Inferior parietal cortex (tissue), 1 donor: ENCODE results near the gene PDE6C.

Experiments
- DNase-seq: peaks from one replicate; pipeline ENCODE4 v3.0.0-alpha.2; 2016; ENCODE audit errors: extremely low spot score

Gene PDE6C

DNA sequence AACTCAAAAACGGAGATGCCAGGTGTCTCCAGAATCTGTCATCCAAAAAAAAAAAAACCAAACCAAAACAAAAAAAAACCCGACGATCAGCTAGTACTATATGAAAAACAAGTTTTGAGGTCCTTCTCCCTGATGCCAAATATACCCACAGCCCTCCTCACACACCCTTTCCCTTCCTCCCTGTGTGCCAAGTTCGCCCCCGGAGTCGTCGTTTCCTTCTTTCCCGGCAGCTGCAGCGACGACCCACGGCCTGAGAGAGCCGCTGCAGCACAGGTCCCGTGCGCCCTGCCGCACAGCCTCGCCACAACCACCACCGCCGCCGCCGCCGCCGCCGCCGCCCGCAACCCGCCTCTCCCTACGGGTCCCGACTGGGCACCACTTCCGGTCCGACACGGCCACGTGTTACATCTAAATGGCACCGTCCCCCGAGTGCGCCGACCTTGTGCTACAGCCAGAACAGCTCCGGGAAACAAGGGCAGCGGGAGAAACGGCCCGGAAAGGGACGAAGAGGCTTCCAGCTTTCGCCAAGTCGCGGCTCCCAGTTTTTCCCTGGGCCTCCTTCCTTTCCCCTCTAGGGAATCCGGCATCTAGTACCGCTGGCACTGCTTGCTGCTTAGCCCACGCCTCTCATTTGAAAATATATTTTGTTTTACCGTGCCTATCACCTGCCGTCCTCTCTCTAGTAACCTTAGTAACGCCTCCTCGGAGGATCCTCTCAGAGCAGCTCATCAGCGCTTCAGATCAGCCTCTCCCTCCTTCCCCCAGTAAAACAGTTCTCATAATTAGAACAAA lies 90.1 kb downstream of the PDE6C start, which contains the start of gene FRA10AC1:
FRA10AC1 (minus strand) TSS at position 383 of the 792 bp plus-strand sequence. CDS start 2,486 bp downstream, outside the sequence.
- peak; percentile 93 for DNase-seq

DNA sequence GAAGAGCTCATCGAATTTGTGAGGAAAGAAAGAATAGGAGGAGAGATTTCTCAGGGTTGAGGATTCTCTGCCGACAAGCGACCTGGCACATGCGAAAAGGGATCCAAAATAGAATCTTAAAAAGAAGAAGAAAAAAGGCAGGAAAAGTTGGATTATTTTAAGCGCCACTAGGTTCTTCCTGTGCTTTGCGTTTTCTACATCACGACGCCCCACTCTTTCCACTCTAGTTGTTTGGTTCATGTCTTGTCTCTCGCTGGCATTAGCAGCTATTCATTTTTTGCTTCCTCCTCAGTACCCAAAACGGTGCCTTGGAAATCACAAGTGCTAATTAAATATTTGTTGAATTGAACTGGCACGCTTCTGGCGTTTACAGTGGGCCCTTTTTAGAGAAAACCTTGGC lies 90.7 kb downstream of the PDE6C start:
- peak; percentile 66 for DNase-seq

DNA sequence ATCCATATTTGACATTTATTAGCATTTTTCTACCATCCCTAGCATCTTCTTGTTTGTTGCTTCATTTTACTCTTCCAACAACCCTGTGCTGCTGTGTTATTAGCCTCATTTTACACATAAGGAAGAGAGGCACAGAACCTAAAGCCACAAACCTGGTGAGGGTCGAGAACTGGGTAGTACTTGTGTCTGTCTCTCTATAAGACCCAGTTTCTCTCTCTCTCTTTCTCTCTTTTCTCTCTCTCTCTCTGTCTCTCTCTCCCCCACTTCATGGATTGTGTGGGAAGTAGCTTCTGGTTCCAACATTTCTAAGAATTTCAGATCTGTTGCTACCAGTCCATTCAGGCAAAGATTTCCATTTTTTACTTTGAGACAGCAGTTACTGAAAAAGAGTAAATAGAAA lies 91.5 kb downstream of the PDE6C start:
- DNase-seq = no peak

DNA sequence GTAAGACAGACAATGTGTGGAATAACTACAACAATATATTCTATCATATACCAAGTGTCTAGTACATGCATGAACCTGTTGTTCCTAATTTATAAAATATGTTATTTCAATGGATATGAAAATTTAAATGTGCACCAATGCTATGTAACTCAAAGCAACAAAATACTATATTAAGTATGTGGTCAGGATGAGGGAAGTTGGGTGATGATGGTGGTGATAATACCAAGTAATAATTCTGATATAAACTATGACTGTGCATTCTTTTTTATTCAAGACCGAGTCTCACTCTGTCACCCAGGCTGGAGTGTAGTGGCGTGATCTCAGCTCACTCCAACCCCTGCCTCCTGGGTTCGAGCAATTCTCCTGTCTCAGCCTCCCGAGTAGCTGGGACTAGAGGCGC lies 92.1 kb downstream of the PDE6C start:
- DNase-seq = no peak

DNA sequence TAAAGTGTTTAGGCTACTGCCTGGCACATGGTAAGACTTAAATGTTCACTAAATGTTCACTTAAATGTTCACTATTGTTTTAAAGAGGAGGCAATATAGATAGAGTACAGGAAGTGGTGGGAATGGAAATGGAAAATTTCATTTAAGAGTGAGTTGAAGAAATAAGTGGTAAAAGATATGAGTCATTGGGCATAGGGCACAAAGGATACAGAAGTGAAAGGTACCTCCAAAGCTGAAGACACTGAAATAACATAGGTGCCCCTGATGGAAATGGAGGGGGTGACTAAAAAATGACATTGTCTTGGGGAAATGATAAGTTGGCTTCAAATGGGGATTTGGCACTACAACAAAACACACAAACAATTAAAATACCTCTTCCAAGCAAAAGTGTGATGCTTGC lies 95.3 kb downstream of the PDE6C start:
- no peak for DNase-seq

DNA sequence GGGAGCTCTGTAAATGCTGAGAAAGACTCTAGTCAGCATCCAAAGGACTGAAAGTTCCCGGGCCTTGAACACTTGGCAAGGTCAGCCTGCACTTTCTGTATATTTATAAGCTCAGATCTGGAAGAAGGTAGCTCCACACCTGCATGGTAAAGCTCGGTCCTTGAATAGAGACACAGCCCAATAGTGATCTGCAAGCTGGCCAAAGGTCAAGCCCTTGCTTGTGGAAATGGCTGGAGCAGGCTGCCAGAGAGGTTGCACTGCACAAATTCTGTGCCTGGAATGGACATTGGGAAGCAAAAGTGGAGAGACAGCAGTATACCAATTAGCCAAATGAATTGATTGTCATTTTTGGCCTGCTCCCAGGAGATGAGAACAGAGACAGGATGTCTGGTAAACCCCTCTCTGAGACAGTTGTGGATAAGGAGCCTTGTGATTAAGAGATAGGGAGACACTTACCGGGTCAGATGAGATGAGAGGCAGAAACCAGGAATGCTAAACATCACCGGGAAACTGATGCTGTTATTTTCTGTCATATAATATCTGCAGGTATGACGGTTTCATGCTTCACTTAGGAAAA lies 98.1 kb downstream of the PDE6C start:
- no peak for DNase-seq

DNA sequence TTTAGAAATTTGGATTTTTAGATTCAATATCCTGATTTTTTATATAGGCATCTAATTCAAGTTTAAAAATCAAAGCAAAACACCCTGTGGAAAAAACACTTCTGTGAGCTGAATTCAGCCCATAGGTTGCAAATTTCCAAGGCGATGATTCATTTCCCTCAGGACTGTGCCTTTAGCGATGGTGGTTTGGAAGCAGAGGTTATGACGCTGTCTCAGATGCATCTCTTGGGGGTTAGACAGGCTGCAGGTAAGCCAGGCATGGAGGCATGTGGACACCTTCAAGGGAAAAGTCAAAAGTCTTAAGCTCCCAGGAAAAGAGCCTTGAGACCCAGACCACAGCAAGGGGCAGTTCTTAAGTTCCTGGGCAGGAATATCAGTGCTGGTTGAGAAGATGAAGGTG lies 99.6 kb downstream of the PDE6C start:
- DNase-seq = no peak

DNA sequence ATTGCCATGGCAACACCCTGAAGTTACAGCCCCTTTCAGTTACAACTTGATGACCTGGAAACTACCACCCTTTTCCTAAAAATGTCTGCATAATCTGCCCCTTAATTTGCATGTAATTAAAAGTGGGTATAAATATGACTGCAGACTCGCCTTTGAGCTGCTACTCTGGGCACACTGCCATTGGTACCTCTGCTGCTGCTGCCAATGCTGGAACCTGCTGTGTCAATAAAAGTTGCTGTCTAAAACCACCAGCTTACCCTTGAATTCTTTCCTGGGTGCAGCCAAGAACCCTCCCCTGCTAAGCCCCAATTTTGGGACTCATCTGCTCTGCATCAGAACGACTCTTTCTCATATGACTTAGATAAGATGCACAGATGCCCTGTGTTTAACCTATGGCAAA lies 100.3 kb downstream of the PDE6C start:
- DNase-seq = no peak

DNA sequence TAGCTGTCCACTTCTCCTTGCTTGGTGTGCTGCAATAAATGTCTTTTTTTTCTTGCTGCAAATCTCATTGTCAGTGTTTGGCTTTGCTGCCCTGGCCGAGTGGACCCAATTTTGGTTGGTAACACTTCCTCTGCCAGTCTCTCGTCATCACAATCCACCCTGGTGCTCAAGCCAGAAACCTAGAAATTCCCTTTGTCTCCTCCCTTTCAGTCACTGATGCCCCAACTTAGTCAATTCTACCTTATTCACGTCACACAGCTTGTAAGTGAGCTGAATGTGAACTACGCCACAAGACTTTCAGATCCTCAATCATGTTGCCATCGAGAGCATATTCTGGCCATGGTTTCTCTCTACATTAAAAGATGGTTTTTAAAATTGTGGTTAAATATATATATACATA lies 103.0 kb downstream of the PDE6C start:
- DNase-seq = no peak
